CD4-positive, alpha-beta T cell treated with Interleukin-21 for 1 hour (primary cell): Measurements from ENCODE around the gene CBLN3.
"Not testable (repeated sequence)": the region's sequence is repeated elsewhere in the genome, so short reads cannot be mapped to it uniquely, and the experiment has no call there.

Experiments used
- DNase-seq: peaks from one replicate; pipeline ENCODE4 v3.0.0-alpha.2; 2020

The CBLN3 gene

DNA sequence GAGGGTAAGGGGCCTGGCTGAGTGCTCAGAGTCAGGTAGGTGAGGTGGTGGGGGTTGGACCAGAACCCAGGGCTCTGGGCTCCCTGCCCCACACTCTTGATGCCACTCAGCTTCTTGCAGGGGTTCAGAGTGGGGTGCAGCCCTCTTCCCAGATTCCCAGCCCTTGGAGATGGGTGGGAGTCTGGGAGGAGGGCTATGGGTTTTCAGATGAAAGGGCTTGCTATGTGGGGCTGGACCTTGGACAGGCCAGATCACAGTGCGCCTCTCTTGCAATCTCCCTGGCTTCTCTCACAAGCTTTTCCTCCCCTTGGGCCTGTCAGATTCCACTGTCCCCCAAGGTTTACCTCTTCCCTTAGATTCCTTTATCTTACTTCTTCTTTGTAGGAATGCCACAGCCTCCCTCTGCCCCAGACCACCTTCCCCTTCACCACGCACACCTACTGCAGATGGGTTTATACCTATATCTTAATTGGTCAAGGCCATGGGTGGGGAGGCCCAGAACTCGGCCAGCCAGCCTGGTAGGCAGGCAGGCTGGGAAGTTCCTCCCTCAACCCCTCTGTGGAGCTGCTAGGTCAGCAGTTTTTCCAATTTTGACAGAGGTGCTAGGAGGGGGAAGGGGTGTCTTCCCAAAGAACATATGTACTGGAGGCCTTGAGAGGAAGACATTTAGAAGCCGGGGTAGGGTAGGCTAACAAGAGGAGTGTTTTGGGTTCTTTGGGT, 29.3 kb downstream of the CBLN3 start:
- DNase-seq: no peak

DNA sequence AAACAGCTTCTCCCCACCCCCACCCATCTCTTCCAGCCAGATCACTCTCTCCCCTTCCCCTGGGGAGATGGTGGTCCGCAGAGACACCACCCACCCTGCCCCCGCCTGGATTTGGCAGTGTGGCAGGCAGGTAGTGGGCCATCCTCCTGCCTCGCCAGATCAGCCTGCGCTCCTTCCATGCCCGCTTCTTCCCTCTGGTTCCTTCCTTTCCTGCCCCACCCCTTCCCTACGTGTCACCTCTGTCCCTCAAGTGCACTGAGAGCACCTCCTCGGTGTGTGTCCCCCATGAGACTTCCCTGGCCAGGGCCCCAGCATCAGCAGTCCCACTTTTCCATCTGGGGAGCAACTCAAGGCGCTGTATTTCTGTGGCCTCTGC, 30.0 kb downstream of the CBLN3 start:
- no peak for DNase-seq

DNA sequence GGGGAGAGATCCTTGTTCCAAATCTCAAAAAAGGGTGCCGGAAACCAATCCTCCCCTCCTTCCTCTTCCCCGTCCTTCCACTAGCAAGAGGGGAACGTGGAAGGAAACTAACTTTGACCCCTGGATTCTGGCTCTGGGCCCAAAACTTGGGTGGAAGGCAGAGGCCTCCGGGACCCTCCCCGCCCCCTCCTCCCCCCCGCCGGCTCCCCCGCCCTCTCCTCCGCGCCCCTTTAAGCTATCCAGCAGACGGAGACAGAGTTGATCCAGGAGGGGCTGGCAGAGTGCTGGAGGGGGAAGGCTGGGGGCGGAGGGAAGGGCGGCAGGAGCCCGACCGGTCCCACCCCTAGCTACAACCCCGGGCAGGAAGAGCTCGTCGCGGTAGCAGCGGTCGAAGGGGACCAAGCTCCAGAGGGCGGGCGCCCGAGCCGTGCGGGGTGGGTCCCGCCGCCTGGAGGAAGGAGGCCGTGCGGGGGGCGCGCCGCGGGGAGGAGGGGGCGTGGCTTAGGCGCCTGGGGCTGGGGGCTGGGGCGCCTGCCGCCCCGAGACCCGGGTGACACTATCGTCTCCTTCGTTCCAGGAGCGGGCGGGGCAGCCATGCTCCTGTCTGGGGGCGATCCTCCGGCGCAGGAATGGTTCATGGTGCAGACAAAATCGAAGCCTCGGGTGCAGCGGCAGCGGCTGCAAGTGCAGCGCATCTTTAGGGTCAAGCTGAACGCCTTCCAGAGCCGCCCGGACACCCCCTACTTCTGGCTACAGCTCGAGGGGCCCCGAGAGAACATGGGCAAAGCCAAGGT, 30.6 kb downstream of the CBLN3 start, which contains the start of gene NYNRIN:
Gene NYNRIN, plus strand, starts transcription at position 351 of the 794 bp plus-strand sequence. Its CDS starts 244 bp downstream, at position 595.
- peak; percentile 23 for DNase-seq

DNA sequence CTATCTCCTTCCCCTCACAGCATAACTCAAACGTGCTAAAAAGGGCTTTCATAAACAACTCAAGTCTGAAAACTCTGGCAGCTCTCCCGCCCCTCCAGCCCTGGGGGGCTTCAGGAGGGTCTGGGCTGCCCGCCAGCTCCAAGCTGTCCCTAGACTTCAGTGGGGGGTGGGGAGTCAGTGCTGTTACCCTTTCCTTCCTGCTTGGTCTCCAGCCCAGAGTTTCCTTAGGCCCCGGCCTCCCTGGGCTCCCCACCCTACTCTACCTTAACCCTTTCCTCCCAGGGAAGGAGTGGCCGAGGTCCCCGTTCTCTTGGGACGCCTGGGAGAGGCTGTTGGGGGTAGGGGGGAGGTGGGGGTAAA, 31.2 kb downstream of the CBLN3 start:
- DNase-seq: no peak

DNA sequence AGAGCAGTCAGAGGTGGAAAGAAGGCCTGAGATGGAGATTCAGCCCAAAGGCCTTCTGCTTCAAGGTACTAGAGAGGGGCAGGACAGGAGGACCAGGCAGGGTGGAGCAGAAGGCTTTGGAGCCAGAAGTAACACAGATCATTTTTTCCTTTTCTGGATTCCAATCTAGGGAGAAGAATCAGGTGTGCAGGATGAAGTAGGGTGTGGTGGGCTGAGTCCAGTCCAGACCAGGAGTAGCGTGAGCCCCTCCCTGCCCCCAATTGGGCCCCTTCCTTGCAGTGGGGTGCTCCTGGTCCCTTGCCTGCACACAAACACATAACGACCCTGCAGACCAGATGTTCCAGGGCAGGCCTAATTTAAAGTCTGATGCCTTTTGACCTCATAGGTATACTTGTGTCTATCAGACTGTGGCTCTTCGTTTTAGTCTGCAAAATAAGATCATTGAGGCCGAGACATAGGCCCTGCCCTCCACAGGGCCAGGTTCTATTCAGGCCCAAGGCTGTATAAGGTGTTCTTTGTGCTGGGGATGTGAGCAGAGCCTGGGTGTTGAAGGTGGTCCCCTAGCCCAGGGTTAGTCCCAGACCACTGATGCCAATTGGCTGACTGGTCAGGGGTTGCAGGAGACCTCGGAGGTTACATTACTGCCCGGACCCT, 31.7 kb downstream of the CBLN3 start:
- no peak for DNase-seq

DNA sequence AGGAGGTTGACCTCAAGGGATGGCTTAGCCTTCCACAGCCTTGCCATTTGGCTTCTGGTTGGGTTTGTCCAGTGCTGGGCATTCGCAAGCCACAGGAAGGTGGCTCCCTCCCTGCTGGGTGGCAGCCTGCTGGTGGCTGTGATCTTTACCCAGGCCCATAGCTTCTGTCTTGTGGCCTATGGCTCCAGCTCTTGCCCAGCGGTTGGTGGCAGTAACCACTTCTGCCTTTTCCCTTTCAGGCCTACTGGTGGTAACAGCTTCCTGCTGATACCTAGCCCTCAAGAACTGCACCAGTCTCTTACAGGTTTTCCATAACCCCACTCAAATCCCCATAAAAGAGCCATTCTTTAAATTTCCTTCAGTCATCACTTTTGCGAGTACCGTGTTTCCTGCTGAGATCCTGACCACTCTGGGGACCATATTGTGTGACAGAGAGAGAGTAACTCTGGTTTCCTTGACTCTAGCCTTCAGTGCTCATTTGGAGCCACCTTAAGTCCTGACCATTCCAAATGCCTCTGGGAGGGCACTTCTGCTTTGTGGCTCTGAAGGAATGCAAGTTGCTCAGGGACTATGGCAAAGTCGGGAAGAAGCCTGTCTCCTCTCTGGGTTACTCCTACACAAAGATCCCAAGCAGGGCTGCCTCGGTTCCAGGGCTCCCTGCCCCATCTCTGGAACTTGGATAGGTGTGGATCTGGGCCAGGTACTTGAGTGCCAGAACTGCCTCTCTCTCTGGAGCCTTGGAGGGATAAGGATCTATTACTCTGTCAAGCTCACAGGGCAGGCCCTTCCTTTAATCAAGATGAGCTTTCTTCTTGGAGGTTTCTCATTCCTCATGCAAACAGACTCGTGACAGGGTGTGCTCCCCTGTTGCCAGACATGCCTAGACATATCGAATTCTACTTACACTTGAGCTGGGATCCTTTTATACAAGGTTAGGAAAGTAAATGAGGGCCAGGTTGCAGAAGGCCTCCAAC, 33.6 kb downstream of the CBLN3 start:
- DNase-seq: no peak

DNA sequence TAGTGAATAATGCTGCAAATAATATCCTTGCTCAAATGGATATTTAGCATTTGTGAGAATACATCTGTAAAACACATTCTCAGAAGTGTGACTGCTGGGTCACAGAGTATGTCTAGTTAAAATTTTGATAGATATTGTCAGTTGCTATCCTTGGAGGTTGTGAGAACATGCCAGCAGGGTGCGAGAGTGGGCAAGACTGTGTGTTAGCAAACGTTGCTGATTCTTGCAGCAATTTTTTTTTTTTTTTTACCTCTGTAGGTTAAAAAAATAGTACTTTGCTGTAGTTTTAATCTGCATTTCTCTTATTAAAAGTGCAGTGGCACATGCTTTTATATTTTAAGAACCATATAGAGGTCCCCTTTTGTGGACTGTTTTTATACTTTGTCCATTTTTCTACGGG, 35.2 kb downstream of the CBLN3 start:
- no peak for DNase-seq

DNA sequence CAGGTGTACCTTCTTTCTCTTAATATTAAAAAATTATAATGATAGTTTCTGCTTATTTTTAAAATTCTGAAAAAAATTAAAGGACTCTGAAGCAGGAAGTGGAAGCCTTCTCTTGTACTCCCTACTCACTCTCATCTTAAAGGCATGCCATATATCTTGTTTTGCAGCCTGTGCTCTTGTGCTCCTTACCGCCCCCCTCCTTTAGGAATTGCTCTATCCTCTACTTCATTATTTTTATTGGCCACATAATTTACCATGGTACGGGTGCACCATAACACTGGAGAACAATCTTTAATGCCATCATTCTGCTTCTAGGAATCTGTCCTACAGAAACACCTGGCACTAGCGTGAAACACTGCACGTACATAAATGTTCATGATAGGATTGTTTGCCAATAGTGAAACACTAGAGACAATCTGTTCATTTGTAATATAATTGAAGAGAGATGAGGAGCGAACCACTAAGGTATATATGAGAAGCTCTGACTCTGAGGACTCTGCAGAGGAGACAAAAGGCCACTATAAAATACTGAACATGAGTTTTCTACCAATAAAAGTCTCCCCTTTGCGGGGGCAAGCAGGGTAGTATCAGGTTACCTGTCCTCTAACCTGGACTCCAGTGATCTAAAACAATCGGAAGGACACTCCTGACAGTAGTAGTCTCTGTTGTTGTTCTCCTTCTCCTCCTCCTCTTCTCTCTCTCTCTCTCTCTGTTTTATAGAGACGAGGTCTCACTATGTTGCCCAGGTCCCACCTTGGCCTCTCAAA, 37.0 kb downstream of the CBLN3 start:
- no peak for DNase-seq

DNA sequence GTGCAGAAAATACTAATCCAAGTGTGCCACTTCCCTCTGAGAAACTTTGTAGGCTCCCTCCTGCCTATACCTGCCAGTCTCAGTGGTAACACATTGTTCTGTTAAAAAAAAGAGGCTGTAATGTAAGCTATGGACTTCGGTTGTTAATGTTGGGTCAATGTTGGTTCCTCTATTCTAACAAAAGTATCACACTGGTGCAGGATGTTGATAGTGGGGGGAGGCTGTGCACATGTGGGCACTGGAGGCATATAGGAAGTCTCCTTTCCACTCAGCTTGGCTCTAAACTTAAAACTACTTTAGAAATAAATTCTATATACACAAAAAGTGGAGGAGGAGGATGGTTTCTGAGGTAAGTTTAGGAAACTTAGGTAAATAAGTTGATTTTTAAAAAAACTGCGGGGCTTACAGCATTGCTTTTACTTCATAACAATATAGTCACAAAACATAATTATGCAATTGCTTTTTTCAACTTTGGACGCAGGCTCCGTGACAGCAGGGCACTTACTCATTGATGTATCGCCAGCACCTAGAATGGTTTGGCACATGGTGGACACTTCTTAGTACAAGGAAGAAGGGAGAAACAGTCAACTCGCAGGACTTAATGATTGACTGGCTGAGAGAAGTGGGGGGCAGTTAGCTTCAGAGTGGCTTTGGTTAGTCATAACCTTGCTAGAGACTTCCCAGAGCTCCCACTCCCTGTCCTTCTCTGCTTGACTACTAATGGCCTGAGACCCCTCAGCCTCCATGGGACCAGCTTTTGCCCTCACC, 38.6 kb downstream of the CBLN3 start:
- DNase-seq: no peak

DNA sequence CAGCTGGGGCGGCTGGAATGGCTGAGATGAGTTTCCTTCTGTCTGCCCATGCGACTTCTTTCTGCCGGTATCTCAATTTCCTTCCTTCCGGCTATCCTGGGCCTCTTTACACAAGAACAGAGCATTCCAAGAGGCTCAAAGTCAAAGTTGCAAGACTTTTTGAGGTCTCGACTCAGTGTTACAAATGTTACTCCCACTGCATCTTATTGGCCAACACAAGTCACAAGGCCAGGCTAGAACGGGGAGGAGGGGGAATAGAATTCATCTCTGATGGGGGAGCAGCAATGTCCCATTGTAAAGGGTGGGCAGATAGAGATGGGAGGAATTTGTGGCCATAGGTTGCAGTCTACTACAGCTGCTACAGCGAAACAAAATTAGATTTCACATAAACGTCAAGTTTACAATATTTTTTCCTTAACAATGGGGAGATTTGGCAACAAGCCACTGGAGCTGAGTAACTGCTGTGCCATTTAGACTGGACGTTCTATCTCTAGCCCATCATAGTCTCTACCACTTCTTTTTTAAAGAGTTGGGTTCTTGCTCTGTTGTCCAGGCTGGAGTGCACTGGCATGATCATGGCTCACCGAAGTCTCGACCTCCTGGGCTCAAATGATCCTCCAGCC, 40.1 kb downstream of the CBLN3 start:
- DNase-seq: no peak

DNA sequence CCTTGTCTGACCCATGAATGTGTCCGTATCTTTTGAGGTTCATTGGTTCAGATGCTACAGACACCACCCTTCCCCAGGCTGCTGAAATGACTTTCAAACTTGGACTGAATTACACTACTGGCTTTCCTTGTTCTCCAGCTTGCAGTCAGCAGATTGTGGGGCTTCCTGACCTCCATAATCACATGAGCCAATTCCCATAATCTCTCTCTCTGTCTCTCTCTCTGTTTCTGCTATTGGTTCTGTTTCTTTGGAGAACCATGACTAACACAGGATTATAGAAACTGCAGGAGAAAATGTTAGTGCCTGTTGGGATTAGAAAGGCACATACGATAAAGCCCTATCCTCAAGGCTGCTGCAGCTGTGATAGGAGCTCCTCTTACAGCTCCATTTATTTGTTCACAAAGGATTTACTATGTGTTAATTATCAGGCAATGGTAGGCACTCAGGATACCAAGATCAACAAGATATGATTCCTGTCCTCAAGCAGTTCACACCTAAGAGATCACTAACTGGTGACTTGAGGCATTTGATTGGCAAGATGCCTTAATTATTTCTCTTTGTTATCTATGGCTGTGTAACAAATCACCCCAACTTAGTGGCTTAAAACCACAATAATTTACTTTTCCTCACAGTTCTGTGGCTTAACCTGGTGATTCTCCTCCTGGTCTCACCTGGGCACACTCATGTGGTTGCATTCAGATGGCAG, 40.8 kb downstream of the CBLN3 start:
- no peak for DNase-seq

DNA sequence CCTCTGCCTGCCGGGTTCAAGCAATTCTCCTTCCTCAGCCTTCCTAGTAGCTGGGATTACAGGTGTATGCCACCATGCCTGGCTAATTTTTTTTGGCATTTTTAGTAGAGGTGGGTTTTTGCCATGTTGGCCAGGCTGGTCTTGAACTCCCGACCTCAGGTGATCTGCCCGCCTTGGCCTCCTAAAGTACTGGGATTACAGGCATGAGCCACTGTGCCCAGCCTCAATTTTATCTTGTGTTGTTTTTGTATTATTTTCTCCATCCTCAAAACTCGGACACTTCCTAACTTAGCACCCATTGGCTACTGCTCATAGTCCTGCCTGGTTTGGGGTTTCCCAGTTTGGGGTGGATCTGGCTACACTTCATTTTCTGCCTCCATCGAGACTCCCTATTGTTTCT, 41.9 kb downstream of the CBLN3 start:
- DNase-seq: not testable (repeated sequence)

DNA sequence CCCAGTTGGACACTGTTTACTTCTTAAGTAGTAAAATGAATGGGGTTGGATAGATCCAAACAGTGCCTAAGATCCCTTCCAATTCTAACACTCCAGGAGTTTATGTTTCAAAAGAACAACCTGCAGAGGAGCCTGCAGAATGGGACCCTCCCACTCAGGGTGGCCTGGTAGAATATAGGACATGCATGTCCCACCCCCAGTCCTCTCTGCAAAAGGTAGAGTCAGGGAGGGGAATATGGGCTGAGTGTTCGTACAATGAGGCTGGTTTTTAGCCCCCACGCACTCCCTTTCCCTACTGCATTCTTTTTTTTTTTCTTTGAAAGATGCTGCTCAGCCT, 42.5 kb downstream of the CBLN3 start:
- no peak for DNase-seq

DNA sequence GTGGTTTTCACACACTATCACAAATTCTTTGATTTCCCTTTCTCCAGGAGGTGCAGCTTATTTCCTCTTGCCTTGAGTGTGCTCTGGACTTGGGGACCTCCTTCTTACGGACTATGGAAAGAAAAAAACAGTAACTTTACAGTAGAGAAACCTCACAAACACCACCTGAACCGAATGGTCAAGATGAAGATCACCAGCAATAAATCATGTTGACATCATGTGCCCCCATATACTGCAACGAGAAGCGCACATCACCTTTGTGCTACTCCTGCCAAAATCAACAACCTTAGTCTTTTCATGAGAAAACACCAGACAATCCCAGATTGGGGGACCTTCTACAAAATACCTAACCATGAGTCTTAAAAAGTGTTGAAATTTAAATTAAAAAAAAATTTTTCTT, 43.9 kb downstream of the CBLN3 start:
- DNase-seq: no peak

DNA sequence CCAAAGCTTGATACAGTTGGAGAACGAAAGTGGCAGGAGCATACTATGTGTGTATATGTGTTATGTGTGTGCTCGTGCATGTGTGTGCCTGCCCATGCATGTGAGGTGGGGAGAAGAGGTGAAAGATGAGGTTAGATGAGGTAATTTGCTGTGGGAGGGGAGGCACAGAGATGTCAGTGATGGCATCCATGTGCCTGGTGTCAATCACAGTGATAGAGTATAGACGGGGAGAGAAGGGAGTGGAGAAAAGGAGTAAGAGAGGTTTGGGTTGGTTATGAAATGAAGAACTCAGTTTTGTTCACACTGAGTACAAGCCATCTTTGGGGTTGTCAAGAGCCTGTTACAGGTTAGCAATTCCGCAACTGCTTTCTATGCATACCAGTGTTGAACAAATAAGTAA, 45.3 kb downstream of the CBLN3 start:
- DNase-seq: no peak

DNA sequence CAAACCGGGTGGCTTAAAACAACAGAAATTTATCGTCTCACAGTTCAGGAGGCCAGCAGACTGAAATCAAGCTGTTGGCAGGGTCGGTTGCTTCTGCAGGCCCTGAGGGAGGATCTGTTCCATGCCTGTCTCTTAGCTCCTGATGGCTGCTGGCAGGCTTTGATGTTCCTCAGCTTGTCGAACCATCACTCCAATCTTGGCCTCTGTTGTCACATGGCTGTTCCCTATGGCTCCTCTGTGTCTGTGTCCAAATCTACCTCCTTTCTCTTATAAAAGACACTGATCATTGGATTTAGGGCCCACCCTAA, 47.5 kb downstream of the CBLN3 start:
- no peak for DNase-seq

DNA sequence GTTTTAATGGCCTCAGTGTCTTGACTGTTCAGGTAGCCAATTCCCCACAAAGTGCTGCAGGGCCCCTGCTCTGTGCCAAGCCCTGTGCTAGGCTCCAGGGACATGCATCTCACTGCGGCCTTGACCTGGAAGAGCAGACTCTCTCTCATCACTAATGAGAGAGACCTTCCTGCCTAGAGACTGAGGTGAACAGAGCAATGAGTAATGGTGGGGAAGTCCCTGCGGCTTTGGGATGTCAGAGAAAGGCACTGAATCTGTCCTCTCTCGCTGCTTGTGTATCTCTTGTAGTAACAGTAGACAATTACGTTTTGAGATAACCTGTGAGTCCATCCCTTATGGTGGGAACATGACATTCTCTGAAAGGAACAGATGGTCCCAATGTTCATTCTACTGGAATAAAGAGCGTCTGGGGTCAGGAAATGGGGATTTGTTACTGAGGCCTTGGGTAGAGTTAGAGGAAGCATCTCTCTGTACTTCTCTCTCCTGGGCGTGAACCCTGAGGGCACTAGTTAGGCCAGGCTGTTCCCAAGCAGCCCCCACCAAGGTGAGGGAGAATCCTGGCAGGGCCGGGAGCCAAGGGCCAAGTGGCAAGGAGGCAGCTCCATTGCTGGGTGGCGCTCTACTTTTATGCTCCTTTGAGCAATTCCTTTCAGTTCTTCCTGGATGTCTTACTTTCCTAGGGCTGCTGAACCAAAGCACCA, 48.0 kb downstream of the CBLN3 start:
- no peak for DNase-seq

DNA sequence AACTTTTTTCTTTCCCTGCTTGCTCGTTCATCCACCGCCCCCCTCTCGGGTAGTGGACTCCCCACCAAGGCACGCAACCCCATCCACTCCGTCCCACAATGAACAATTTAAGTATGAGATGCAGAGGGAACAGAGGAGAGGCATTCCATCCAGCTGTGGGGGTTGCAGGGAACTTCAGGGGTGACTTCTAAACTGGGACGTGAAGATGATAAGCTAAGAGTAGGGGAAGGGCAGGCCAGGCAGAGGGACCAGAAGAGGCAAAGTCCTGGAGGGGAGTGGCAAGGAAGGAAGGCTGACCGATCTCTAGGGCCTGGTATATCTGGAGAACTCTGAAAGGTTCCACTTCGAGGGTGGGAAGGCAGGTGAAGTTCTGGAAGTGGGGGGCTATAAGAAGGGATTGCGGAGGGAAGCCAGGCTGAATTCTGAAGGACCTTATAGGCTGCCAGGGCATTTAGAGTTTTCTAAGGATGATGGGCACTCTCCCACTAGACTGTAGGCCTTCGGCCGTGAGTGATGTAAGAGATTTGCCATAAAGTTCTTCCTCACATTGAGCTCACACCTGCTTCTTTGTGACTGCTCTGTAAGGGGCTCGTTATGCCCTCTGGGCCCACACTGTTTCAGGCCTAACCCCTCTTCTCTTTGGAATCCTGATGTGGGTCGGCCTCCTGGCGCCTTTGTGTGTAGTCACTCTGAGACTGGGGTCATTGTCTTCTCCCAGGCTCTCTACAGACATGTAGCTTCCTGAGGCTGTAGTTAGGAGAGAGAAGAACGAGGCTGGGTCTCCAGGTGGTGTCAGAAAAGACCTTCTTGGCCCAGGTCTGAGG, 49.3 kb downstream of the CBLN3 start:
- no peak for DNase-seq
